ENCODE measurements around the gene TFB1M.
"Not testable (repeated sequence)": the region's sequence is repeated elsewhere in the genome, so short reads cannot be mapped to it uniquely, and the experiment has no call there.

Gene TFB1M

DNA sequence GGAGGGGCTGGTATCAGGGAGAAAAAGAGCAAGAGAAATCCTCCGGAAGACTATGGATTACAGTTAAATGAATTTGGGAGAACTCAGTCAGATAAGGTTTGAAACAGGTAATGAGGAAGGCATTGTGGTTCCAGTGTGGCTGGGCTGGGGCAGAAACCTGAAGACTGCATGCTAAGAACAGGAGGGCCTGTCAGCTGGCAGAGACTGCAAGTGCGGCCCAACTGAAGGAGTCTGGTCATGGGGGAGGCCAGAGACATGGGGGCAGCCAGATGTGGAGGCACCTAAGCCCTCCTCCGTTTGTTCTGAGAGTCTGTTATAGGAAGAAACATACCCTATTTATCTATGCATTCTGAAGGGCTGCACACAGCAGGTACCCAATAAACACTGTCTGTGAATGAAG is 16.6 kb downstream of the TFB1M start:
- DNase-seq = no peak

- no peak for DNase-seq
Measured at GRCh38 chr6:155292711-155293110, 21.6 kb downstream of the TFB1M start.

DNA sequence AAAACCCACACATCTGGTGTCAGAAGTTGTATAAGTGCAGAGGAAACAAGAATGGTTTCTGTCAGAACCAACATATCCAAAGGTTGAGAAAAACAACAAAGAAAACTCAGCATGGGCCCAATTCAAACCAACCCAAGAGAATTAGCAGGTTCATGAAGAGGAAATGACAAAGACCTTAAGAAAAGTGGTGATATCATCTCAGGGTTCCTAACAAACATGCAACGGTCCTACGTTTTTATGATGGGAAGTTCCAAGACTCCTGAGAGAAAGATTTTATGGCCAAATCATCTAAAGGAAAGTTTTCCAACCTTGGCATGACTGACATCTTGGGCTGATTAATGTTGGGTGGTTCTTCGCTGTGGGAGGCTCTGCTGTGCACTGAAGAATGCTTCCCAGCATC is 23.0 kb downstream of the TFB1M start:
- DNase-seq = no peak

GRCh38 chr6:155290491-155290890 is 23.8 kb downstream of the TFB1M start:
- DNase-seq = no peak

DNA sequence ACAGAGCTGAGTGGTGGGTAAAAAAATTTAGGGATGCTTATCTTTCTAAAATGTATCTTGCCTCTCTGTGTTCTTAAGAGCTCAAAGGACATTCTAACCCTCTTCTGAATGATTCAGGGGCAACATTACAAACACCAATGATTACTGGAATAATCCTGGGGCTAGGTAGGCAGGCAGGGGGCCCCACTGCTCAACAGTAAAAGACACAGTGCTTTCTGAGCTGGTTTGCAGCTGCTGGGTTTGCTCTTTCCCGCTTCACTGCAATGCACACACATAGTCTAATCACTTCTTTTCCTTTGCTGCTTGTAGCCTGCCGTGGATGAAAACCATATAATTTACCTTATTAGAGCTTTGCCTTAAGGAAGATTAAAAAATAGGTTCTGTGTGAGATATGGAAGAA is 26.5 kb downstream of the TFB1M start:
- DNase-seq = peak; percentile 75

GRCh38 chr6:155284775-155285174 is 29.5 kb downstream of the TFB1M start:
- no peak for DNase-seq

- DNase-seq = no peak
Measured at GRCh38 chr6:155278319-155279049, 35.8 kb downstream of the TFB1M start.

GRCh38 chr6:155276638-155277037 is 37.6 kb downstream of the TFB1M start:
- DNase-seq = no peak

DNA sequence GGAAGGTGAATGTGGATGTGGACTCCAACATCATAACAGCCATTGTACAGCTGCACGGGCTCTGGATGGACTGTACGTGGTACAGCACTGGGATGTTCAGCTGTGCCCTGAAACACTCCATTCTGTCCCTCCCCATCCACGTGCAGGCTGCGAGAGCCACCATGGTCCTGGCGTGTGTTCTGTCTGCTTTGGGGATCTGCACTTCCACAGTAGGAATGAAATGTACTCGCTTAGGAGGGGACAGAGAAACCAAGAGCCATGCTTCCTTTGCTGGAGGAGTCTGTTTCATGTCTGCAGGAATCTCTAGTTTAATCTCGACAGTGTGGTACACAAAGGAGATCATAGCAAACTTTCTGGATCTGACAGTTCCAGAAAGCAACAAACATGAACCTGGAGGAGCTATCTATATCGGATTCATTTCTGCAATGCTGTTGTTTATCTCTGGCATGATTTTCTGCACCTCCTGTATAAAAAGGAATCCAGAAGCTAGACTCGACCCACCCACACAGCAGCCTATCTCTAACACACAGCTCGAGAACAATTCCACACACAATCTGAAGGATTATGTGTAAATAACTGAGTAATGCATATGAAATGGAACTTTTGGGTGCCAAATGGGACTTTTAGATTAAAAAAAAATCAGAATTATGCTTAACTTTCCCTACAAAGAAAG is 38.3 kb downstream of the TFB1M start:
- no peak for DNase-seq

- no peak for DNase-seq
Measured at GRCh38 chr6:155274533-155274932, 39.8 kb downstream of the TFB1M start.

DNA sequence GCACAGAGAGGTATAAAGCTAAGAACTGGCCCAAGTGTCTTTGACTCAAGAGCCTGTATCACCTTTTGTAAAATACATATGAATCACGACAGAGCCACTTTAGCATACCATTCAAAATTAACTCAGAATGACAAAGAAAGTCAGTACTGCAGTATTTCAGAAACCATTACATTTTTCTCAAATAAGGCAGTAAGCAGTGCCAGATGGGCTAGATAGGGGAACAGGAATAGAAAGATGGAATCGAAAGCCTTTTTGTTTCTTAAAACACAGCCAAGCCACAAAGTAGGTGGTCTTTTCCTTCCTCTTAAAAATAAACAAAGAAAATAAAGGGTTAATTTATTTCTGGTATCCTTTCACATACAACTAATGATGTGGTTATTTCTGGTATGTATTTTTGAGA is 40.2 kb downstream of the TFB1M start:
- no peak for DNase-seq

DNA sequence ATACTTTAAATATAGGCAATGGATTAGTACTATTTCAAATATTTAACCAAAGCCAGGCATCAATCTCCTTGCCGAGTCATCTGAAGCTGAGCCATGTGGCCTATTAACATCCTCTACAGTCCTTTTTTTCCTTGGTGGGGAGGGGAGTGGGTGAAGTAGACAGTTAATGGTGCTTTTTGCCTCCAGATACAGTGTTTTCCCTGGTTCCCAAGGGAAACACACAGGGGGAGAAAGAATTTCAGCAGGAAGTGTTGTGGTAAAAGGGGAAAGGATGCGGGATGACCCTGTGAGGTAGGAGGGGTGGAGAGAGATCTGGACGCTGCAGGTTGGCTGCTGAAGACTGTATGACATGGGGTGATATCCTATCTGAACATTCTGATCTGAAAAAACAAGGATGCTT is 40.9 kb downstream of the TFB1M start:
- no peak for DNase-seq

DNA sequence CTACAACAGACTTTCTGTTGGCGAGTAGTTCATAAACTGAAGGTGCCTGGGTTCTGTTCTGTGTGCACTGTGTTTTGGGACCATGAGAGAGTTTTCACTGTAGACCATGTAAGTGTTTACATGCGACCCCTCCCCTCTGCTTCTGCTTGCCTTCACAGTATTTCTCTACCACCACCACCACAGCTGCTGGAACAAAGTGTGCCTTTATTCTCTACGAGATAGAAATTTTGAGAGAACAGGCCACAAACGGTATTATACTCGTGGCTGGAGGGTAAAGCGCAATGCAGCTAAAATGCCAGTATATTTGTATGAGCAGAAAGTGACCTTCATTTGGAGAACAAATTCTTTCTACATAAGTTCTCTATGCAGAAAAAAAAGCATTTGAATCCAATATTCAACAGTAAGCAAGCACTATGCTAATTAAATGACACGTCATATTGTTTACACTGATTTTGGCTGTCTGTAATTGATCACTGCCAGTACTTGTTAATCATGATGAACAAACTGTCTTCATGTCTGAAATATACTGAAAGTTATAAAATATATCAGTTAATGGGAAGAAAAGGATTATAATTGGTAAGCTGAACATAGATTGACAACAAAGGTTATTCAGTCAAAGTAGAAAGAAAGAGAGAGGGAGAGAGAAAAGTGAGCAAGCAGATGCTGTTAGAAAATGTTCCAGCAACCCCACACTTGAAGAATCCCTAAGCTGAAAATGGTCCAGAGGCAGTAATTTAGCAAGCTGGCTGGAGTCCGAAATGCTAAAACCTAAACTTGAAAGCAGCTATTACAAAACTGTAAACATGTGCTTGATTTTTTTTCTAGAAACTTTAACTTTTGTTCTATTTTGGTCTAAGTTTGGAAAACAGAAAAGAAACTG is 41.7 kb downstream of the TFB1M start:
- DNase-seq = no peak

DNA sequence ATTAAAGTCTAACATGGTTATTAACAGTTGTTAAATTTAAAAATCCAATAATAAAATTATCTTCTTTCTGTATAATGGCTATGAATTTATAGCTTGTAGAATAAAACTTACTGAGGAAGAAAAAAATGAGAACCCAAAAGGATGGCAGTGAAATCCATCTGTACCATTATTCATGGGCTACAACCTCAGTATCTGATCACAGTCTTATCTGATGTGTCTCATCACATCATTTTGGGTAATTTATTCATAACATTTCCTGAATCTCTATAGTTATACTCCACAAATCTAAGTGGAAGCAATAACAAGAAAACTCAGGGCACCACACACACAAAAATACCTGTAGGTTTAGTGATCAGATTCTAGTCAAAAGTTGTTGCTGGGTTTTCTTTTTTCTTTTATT is 43.1 kb downstream of the TFB1M start:
- no peak for DNase-seq

DNA sequence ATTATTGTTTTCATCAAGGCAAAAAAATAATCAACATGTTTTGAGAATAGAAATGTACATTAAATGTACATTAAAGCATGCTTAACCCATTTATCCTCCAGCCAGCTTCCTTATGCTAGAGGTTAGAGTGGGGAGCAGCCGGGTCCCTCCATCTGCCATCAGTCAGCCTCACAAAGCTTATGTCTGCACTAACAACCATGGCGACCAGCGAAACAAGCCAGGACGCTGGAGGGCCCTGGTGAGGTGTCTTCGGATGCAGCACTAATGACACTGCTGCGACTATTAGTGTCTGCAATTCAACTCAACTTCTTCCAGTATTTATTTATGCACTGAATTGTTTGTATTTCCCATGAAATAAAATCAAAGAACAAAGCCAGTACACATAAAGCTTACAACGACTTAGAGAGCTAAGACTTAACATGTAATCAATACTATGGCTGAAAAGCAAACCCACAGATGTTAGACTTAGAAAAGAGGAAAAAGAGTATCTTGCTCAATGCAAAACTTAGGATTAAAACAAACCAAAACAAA is 43.7 kb downstream of the TFB1M start:
- DNase-seq = no peak

DNA sequence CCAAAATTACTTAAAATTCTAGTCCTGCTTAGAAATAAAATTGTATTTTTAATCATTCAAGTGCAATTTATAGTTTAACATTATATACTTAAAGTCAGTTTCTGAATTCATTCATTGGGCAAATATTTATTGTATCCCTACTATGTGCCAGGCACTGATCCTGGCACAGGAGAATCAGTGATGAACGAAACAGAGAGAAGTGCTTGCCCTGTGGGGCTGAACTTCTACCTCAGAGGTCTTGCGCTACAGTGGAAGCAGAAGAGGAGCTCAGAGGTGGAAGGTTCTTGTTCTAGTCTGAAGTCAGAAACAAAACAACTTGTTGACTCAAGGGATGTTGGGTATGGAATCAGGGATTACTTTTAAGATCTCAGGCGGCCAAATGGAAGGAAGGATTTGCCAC is 44.5 kb downstream of the TFB1M start:
- DNase-seq = no peak

- DNase-seq = not testable (repeated sequence)
Measured at GRCh38 chr6:155268088-155268867, 46.0 kb downstream of the TFB1M start.

DNA sequence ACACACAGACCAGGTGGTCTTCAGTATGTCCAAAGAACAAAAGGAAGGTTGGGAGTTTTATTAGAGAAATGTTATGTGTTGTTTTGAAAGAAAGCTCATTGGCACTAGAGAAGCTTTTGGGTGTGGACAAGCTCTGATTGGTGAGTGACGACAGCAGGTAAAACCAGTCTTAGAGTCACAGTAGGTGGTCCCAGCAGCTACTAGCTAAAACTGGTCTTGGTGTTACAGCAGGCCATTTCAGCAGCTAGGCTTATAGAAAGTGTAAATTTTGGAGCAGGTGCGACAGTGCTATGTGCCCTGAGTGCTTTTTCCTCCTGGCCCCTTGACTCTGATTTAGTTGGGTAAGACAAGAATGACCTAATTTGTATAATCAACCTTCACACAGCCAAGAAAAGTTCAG is 46.9 kb downstream of the TFB1M start:
- DNase-seq = no peak

- DNase-seq = no peak
Measured at GRCh38 chr6:155265843-155266535, 48.3 kb downstream of the TFB1M start.

DNA sequence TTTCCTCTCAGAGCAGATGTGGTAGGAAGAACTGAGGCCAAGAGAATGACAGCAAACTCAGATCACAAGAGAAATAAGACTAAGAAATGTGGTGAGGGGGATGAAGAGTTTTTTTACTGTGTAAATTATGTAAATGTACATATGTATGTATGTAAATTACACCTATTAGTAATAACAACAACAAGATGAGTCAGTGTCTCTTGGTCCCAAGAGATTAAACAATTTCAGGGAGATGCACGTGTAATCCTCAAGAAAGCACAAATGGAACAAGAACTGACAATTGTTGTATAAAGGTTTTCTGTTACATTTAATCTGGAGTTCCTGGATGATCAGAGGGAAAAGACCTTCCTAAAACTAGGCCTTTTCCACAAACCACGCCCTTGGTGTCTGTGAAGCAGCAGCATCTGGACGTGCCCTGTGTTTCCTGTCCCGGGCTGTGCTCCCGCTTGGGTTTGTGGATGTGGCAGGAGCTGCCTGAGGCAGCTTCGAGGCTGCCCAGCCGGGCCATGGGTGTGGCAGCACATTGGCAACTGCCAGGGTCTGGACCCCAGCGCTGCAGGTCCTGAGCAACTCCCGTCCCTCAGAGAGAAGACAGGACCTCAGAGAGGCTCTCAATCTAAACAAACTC is 49.5 kb downstream of the TFB1M start:
- DNase-seq = no peak

DNA sequence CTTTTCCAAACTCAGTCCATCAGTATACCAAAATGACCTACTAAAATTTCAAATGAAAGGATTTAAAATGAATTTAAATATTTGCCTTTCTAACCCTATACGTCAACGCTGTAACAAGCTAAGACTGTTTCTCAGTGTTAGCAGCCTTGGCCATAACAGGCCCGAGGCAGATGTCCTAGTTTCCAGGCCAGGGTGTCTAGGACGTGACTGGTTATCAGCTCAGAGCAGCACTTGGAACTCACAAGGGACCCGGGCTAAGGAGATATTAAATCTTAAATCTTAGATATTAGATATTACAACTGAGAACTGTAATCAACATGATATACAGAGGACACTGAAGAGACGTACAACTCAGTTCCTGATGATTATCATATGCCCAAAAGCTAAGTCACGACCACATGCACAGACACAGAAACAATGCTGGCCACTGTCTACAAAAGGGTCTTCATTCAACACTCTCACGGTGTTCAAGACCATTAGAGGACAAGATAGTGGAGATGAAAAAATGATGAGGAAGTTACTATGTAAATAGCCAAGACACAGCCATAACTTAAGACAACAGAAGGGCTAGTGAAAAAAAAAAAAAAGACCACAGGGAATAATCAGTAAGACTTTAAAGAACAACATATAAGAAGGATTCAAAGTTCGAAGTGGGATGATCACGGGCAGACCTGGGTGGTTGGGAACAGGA is 50.8 kb downstream of the TFB1M start, which contains the start of gene CLDN20:
Gene CLDN20 (plus strand): TSS at position 641 of the 691 bp plus-strand sequence. CDS start 11,707 bp downstream, outside the sequence.
- no peak for DNase-seq

All from NCI-H345 (cell line).